GM13976 (cell line): Measurements from ENCODE around the gene HCRTR2.

ENCODE experiments used
- DNase-seq: peaks from one replicate; pipeline ENCODE4 v3.0.0; 2012; ENCODE audit warnings: low spot score
- in situ Hi-C: fragments of 300-500 bp; cut with MboI; formaldehyde crosslinking; loops from one replicate; pipeline ENCODE4 v1.12.0; 2022; ENCODE audit warnings: low sequenced_read_pairs, mixed read lengths, inconsistent platforms; ENCODE audit not compliant: unreplicated experiment
- TF ChIP-seq, protein P1 (sequence below): IDR thresholded peaks from 2 replicates; pipeline ENCODE4 v1.5.1; 2012; ENCODE audit warnings: borderline replicate concordance, mild to moderate bottlenecking; ENCODE audit not compliant: insufficient read depth; ENCODE audit errors: extremely low read depth, missing control alignments, control extremely low read depth

Gene HCRTR2

GRCh38 chr6:55319961-55320695 is 145.8 kb downstream of the HCRTR2 start:
- in situ Hi-C loops: no loop called here
- DNase-seq: no peak
- TF ChIP-seq, protein P1, sequence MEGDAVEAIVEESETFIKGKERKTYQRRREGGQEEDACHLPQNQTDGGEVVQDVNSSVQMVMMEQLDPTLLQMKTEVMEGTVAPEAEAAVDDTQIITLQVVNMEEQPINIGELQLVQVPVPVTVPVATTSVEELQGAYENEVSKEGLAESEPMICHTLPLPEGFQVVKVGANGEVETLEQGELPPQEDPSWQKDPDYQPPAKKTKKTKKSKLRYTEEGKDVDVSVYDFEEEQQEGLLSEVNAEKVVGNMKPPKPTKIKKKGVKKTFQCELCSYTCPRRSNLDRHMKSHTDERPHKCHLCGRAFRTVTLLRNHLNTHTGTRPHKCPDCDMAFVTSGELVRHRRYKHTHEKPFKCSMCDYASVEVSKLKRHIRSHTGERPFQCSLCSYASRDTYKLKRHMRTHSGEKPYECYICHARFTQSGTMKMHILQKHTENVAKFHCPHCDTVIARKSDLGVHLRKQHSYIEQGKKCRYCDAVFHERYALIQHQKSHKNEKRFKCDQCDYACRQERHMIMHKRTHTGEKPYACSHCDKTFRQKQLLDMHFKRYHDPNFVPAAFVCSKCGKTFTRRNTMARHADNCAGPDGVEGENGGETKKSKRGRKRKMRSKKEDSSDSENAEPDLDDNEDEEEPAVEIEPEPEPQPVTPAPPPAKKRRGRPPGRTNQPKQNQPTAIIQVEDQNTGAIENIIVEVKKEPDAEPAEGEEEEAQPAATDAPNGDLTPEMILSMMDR: no peak

GRCh38 chr6:55320696-55321086 is 146.4 kb downstream of the HCRTR2 start:
- DNase-seq: no peak
- TF ChIP-seq, protein P1: no peak
- in situ Hi-C loops: no loop called here

- DNase-seq: no peak
- TF ChIP-seq, protein P1: no peak
- in situ Hi-C loops: no loop called here
These were observed 152.9 kb downstream of the HCRTR2 start, which contains the start of gene GFRAL for GRCh38 chr6:55327169-55327568. Gene GFRAL, plus strand, starts transcription at chr6:55327469. Its CDS starts 86 bp downstream, at chr6:55327555.
